ENCODE data around the gene KTN1.

Gene KTN1

DNA sequence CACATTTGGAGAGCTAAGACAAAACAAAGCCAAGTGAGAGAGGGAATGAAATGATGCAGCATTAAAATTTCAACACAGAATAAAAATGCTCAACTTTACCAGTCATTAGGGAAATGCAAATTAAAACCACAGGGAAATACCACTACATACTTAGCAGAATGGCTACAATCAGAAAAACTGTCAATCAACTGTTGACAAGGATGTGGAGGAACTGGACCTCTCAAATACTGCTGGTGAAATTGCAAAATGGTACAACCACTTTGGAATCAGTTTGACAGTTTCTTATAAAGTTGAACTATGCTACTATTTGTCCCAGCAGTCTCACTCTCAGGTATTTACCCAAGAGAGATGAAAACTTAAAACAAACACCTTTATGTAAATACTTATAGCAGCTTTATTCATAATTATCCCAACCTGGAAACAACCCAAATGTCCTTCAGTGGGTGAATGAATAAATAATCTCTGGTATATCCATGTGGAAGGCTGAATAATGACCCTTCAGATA lies 43.8 kb upstream of the KTN1 start:
- Histone ChIP-seq H3K36me3 (replicated peaks) (no peaks in the 10 kb centered on the region), H3K27me3 (replicated peaks) (no peaks in the 10 kb centered on the region), H3K4me3 (ENCODE audit: low read depth, low read length) (no peak overlapping the region), H3K27ac (no peak overlapping the region)
- TF ChIP-seq, protein P1, sequence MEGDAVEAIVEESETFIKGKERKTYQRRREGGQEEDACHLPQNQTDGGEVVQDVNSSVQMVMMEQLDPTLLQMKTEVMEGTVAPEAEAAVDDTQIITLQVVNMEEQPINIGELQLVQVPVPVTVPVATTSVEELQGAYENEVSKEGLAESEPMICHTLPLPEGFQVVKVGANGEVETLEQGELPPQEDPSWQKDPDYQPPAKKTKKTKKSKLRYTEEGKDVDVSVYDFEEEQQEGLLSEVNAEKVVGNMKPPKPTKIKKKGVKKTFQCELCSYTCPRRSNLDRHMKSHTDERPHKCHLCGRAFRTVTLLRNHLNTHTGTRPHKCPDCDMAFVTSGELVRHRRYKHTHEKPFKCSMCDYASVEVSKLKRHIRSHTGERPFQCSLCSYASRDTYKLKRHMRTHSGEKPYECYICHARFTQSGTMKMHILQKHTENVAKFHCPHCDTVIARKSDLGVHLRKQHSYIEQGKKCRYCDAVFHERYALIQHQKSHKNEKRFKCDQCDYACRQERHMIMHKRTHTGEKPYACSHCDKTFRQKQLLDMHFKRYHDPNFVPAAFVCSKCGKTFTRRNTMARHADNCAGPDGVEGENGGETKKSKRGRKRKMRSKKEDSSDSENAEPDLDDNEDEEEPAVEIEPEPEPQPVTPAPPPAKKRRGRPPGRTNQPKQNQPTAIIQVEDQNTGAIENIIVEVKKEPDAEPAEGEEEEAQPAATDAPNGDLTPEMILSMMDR (IDR thresholded peaks at IDR 0.05; ENCODE audit: low read depth, low read length, missing control alignments): no peak
- in situ Hi-C loops (cut with HindIII; ENCODE audit: low pct_ligation_motif_present, low sequenced_read_pairs): no loop called here
- DNase-seq: no peak

DNA sequence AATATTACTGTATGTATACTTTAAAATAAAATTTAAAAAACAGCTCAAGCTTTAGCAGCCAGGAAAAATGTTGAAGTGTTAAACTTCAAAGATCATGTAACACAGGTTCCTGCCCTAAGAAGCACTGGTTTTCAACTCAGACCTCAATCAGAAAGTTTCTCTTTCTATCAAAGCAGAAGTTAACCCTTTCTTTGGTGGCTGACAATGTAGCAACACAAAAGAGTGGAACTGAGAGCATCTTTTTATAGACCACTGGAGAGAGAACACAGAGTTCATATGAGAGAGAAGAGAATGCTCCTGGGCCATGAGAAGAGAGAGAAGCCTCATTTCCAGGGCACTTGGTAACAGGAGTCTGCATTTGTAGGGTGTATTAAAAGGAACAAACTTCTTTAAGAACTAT lies 42.2 kb upstream of the KTN1 start:
- H3K27ac ChIP-seq: no peak overlapping the region
- H3K4me3 ChIP-seq (ENCODE audit: low read depth, low read length): no peak overlapping the region
- in situ Hi-C loops (cut with HindIII; ENCODE audit: low pct_ligation_motif_present, low sequenced_read_pairs): no loop called here
- no peak for DNase-seq
- no peaks in the 10 kb centered on the region for H3K27me3 ChIP-seq (replicated peaks)
- TF ChIP-seq, protein P1 (IDR thresholded peaks at IDR 0.05; ENCODE audit: low read depth, low read length, missing control alignments): no peak
- H3K36me3 ChIP-seq (replicated peaks): no peaks in the 10 kb centered on the region

DNA sequence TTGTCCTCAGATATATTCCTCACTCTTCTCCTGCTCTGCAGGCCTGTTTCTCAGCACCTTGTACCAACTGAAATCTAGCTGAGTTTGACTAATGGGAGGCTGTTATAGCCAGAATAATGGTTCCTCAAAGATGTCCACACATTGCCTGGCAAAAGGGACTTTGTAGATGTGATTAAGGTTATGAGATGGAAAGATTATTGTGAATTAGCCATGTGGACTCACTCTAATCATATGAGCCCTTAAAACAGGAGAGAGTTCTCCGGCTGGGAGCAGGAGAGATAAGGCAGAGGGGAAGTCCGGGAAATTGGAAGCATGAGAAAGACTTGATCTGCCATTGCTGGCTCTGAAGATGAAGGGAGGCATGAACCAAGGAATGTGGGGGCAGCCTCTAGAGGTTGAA lies 40.0 kb upstream of the KTN1 start:
- in situ Hi-C loops (cut with HindIII; ENCODE audit: low pct_ligation_motif_present, low sequenced_read_pairs): no loop called here
- DNase-seq: no peak
- Histone ChIP-seq H3K27ac (no peak overlapping the region), H3K27me3 (replicated peaks) (no peaks in the 10 kb centered on the region), H3K4me3 (ENCODE audit: low read depth, low read length) (no peak overlapping the region), H3K36me3 (replicated peaks) (no peaks in the 10 kb centered on the region)
- TF ChIP-seq, protein P1 (IDR thresholded peaks at IDR 0.05; ENCODE audit: low read depth, low read length, missing control alignments): no peak

DNA sequence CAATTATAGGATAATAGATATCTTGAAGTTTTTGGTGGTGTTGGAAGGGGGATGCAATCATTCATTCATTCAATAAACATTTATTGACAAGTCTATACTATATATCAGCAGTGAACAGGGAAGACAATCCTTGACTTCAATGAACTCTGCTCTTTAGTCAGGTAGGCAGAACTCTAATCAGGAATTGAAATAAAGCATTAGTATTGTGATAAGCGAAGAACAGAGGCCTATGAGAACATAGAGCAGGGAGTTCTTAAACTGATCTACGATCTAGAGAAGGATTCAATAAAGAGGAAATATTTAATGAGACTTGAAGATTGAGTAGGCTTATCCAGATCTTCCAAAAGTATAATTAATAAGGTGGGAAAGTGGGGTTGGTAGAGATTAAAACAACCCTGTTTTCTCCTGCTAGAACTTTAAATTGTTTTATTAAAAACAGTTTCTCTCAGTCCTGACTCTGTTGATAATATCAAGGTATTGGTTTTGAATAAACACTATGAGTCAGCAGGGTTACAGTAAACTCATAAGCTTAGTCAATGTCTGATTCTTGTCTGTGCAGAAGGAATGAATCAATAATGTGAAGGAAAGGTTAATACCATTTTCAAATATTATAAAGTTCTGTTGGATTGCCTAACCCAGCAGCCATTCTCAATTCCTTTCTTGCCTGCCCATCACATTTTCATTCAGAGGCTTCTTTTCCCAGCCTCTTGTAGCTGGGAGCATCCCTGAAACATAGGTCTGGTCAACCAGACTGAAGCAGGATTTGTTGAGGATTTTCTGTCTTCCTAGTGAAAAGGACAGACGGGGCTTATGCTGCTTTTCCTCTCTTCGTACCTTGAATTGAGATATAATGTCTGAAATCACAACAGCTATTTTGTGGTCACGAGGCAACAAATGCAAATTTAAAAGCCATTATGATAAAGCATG lies 38.9 kb upstream of the KTN1 start:
- DNase-seq: no peak
- in situ Hi-C loops (cut with HindIII; ENCODE audit: low pct_ligation_motif_present, low sequenced_read_pairs): no loop called here

DNA sequence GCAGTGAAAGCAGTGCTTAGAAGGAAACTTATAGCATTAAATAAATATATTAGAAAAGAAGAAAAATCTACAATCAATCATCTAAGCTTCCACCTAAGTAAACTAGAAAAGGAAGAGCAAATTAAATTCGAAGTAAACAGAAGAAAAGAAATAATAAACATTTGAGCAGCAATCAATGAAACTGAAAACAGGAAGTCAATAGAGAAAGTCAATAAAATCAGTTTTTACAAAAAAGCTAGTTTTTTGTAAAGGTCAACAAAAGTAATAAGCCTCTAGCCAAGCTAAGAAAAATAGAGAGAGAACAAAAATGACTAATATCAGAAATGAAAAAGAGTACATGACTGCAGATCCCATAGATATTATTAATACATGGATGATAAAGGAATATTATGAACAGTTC lies 34.2 kb upstream of the KTN1 start:
- Histone ChIP-seq H3K27ac (no peak overlapping the region), H3K36me3 (replicated peaks) (no peaks in the 10 kb centered on the region), H3K27me3 (replicated peaks) (no peaks in the 10 kb centered on the region), H3K4me3 (ENCODE audit: low read depth, low read length) (no peak overlapping the region)
- in situ Hi-C loops (cut with HindIII; ENCODE audit: low pct_ligation_motif_present, low sequenced_read_pairs): no loop called here
- no peak for DNase-seq
- TF ChIP-seq, protein P1 (IDR thresholded peaks at IDR 0.05; ENCODE audit: low read depth, low read length, missing control alignments): no peak

More for the DNA sequence above, 38.9 kb upstream of the KTN1 start:
- H3K4me3 ChIP-seq (ENCODE audit: low read depth, low read length): no peak overlapping the region
- H3K36me3 ChIP-seq (replicated peaks): no peaks in the 10 kb centered on the region
- TF ChIP-seq, protein P1 (IDR thresholded peaks at IDR 0.05; ENCODE audit: low read depth, low read length, missing control alignments): no peak
- H3K27ac ChIP-seq: no peak overlapping the region
- H3K27me3 ChIP-seq (replicated peaks): no peaks in the 10 kb centered on the region

Measured in brain microvascular endothelial cell (primary cell).